Measurements from ENCODE around the gene IVD.

IVD gene

DNA sequence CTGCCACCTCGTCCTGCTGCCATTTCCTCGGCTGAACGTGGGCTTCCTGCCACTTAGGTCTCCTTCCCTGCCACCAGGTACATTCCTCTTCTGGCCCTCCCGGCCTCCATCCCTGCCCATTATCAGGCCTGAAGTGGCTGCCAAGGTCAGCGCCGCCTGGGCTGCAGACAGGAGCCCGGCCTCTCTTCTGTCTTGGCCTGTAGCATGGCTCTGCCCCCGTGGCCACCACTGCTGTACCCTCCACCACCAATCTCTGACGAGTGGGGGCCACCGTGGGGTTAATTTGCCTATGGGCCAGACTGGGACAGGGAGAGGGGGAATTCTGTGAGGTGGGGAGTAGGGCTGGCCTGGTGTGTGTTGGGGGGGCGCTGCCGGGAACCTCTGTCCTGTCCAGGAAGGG is 33.1 kb downstream of the IVD start:
- no peak for TF ChIP-seq CTCF (IDR thresholded peaks at IDR 0.05; ENCODE audit: insufficient read depth, low read length, missing control alignments)
- ChIA-PET POLR2A (no interaction called here), CTCF (interaction anchor here (0.8 to 4.8 kb wide), 3 partner anchors 12 to 69 kb away, joined by 3 to 25 read pairs (median 6); no protein-coding TSS in a partner anchor)
- no peak overlapping the region for H3K4me3 ChIP-seq (ENCODE audit: low read depth, low read length)
- DNase-seq (ENCODE audit: low read depth, low spot score): no peak

DNA sequence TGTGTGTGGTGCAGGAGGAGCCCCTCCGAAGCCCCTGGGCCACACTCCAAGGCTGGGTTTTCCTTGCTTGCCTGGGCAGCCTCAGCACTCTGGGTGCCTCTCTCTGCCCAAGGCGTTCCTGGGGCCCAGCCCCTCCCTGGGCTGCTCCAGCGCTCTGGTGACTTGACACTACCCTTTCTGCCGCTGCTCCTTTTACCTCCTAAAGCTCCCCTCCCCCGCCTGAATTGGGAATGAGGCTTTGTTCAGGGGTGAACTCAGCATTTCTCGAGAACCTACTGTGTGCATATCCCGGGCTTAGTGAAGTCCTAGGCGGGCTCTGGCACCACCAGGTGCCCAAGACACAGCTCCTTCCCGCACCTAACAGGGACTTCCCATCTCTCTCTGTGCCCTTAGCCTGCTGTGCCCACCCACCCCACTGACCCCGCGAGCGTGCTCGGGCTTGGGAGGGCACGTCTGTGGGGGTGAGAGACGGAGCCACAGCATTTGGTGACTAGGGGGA is 33.9 kb downstream of the IVD start:
- TF ChIP-seq CTCF (IDR thresholded peaks at IDR 0.05; ENCODE audit: insufficient read depth, low read length, missing control alignments): no peak
- DNase-seq (ENCODE audit: low read depth, low spot score): no peak
- H3K4me3 ChIP-seq (ENCODE audit: low read depth, low read length): peak overlapping the region; percentile 62
- CTCF ChIA-PET: interaction anchor here (0.8 to 4.8 kb wide), 13 partner anchors 9 to 420 kb away, joined by 3 to 25 read pairs (median 4); partner anchors contain the start of gene CHST14
- POLR2A ChIA-PET: interaction anchor here (0.6 kb wide), 1 partner anchor 570 kb away, joined by 3 read pairs; no protein-coding TSS in a partner anchor

DNA sequence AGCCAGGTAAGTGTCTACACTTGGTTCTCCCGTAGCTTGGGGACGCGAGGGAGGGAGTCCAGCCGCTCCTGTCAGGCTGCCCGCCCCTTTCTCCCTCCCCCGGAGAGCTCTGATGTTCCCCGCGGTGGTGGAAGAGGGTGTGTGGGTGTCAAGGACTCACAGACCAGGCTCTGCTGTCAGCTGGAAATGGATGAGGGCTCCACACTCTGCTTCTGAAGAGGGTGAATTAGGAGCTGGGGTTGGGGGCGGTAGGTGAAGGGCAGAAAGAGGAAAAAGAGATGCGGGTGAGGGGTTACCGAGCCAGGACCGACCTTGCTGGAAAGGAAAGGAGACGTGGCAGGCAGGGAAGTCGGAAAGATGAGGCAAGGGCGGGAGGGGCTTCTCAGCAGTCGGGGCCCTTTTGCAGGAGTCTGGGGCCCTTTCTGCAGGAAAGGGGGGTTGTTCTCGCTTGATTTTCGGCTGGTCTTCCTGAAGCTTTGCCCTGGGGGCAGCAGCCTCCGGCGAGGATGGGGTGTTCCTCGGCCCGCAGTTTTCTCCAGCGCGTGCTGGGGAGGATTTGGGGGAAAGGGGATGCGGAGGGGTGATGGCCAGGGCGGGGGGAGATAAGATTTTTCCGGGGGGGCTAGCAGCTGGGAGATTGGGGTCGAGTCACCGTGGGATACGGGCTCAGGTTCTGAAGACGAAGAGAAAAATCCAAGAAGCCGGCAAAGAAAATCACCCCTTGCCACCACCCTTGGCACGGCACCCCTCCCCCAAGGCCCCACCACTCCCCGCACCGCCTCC is 34.6 kb downstream of the IVD start:
- H3K4me3 ChIP-seq (ENCODE audit: low read depth, low read length): peak overlapping the region; percentile 62
- ChIA-PET CTCF (interaction anchor here (0.9 to 4.8 kb wide), 13 partner anchors 10 to 419 kb away, joined by 3 to 25 read pairs (median 4); partner anchors contain the start of gene CHST14), POLR2A (interaction anchor here (0.6 kb wide), 1 partner anchor 570 kb away, joined by 3 read pairs; no protein-coding TSS in a partner anchor)
- no peak for TF ChIP-seq CTCF (IDR thresholded peaks at IDR 0.05; ENCODE audit: insufficient read depth, low read length, missing control alignments)
- no peak for DNase-seq (ENCODE audit: low read depth, low spot score)

DNA sequence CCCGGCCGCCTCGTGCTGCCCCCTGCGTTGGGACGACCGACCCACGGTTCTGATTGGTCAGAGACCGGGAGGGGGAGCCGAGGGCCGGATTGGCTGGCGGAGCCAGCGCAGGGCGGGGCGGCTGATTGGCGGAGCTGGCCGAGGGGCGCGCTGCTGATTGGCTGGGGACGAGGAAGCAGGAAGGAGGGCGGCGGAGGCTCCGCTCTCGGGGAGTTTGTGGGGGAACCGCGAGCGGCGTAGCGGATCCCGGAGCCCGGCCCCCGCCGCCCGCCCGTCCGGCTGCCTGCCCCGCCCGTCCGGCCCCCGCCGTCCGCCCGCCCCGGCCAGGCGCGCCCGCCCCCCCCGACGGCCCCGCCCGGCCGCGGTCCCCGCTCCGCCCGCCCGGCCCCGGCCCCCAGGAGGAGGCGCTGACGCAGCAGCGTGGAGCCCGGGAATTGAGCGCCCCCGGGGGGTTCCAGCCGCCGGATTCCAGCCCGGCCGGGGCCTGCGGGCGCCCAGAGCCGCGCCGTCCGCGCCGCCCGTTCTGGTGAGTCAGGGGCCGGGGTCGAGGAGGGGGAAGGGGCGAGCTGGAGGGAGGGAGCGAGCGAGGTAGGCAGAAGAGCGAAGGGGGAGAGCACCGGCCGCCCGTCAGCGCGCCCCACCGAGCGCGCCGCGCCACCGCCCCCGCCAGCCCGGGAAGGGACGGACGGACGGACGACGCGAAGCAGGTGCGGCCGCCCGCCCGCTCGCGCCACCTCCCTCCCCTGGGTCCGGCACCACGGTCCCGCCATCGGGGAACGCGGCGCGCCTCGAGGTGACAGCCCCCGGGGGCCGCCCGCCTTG is 35.4 kb downstream of the IVD start, which contains the start of gene BAHD1:
Gene BAHD1 (plus strand): TSS at position 211 of the 822 bp plus-strand sequence. CDS start 17,512 bp downstream, outside the sequence.
- ChIA-PET CTCF (interaction anchor here (1.2 to 4.8 kb wide), 7 partner anchors 10 to 161 kb away, joined by 3 to 25 read pairs (median 3); partner anchors contain the start of gene CHST14), POLR2A (no interaction called here)
- peak; percentile 23 for TF ChIP-seq CTCF (IDR thresholded peaks at IDR 0.05; ENCODE audit: insufficient read depth, low read length, missing control alignments)
- peak; percentile 49 for DNase-seq (ENCODE audit: low read depth, low spot score)
- H3K4me3 ChIP-seq (ENCODE audit: low read depth, low read length): peak within 1 kb of the TSS; percentile 67

- CTCF ChIA-PET: interaction anchor here (1.2 to 4.8 kb wide), 4 partner anchors 9 to 98 kb away, joined by 3 to 25 read pairs (median 8); no protein-coding TSS in a partner anchor
- DNase-seq (ENCODE audit: low read depth, low spot score): no peak
- TF ChIP-seq CTCF (IDR thresholded peaks at IDR 0.05; ENCODE audit: insufficient read depth, low read length, missing control alignments): peak; percentile 7
- H3K4me3 ChIP-seq (ENCODE audit: low read depth, low read length): peak overlapping the region; percentile 67
- POLR2A ChIA-PET: no interaction called here
Observed at GRCh38 chr15:40441565-40442531, 36.3 kb downstream of the IVD start.
